Superior temporal gyrus (tissue), 1 donor: ENCODE measurements around the gene UQCRC1.
"Not testable (repeated sequence)": the region's sequence is repeated elsewhere in the genome, so short reads cannot be mapped to it uniquely, and the experiment has no call there.

Experiments
- DNase-seq: peaks from one replicate; pipeline ENCODE4 v3.0.0-alpha.2; 2016; ENCODE audit errors: extremely low spot score

The UQCRC1 gene

DNA sequence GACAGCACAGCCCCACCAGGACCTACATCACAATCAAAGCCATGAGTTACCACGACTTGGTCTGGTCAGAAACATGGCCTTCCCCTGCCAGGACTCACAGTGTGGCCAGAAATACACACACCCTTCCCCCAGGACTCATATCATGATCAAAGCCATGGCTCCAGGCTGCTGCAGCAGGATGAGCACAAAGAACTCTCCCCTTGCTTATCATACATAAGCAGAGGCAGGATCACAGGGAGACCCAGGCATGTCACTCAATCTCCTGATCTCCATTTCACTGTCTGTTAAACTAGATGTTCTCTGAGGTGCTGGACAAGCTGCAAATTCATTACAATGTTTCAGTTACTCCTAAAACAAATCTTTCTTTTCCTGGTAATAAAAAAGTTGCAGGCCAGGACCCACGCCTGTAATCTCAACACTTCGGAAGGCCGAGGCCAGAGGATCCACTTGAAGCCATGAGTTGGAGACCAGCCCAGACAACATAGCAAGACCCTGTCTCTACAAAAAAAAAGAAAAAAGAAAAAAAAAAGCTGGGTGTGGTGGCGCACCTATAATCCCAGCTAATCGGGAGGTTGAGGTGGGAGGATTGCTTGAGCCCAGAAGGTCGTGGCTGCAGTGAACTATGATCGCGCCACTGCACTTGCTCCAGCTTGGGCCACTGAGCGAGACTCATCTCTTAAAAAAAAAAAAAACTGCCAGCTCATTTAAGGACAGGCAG lies 54.1 kb downstream of the UQCRC1 start:
- no peak for DNase-seq

DNA sequence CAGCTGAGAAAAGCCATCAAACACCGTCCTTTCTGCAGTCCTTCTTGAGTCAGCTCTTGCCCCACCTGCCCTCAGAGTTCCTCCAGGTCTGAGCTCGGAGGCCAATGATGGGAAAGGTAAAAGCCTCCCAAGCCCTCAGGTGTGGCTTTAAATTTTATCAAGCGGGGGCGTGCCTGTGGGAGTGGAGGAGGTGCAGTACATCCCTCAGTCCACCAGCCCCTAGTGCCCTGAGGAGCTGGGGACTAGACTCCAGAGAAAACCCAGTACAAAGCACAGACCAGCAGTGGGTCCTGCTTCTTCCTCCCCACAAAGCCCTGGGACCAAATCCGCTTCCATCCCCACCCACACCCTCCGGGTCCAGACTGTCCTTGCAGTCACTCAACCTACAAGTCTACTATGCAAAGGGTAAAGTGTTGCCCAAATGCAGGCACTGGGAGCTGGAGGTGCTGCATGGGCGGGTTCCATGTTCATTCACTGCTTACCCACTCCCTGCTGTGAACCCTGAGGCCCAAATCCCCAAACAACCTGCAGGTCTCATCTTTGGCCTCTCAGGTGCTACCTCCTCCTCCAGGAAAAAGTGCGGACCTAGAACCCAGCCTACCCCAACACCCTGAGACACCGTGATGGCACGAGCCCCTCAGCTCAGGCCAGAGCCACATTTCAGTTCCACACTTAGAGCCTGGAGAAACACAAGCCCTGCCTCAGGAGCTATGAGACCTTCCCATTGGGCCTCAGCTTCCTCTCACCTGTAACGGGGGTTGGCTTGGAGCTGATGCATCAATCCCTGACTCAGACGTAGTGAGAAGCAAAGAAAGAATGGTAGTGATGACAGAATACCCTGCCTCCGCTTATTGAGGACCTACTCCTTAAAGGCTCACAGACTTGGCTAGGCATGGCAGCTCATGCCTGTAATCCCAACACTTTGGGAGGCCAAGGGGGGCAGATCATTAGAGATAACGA lies 55.3 kb downstream of the UQCRC1 start:
- DNase-seq, result no peak

DNA sequence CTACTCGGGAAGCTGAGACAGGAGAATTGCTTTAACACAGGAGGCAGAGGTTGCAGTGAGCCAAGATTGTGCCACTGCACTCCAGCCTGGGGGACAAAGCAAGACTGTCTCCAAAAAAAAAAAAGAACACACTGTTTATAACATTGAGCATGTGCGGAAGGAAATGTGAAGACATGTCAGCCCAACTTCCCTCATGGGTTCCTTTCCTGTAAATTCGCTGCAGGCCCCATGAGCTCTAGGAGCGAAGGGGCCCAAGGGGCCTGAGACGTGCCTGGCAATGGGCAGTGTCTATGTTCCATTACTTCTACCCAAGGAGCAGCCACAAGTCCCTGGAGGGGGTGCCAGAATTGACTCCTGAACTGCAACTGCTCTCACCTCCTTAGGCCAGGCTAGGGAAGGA lies 56.1 kb downstream of the UQCRC1 start:
- DNase-seq, result no peak

DNA sequence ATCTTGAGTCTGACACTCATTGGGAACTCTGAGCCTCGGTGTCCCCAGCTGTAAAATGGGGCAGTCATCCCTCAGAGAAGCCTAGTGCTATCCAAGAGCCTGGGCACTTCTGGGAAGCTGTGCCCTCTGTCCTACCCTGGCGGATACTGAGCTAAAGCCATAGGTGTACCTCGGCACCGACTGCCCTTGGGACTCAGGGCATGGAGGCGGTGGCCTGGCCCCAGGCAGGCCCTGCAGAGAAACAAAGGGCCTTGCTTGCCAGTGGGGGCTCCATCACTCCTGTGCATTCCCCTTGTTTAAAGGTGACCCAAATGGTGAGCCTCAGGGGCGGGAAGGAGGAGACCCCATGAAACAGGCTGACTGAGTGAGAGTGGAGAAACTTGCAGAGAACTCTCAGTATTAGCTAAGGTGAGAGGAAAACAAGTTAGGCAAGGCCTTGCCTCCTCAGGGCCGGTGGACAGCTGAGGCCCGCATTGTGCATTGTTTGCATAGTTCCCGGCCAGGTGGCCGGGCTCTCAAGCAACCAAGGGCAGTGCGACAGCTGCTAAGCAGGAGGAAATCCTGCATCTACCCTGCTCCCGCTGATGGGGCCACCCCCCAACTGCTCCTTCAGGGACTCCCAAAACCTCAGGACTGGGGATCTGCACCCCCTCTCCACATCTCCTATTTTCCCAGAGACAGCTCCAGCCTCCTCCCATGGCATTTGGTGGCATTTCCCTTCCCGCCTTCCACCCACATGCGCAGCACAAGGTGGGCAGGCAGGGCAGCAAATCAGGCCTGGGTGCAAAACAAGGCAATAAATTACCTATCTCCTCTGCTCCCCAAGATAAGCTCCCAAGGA lies 57.1 kb downstream of the UQCRC1 start:
- no peak for DNase-seq

DNA sequence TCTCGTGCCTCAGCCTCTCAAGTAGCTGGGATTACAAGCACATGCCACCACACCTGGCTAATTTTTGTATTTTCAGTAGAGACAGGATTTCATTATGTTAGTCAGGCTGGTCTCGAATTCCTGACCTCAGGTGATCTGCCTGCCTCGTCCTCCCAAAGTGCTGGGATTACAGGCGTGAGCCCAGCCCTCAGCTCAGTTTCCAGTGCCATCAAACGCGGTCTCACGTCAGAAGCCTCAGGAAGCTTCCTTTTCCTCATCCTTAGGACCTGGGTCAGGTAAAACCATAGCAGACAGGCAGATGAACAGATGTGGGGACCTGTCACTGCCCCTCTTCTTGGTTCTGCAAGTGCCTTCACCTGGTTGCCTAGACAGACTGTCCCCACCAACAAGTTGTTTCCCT lies 57.8 kb downstream of the UQCRC1 start:
- DNase-seq, result not testable (repeated sequence)
